ENCODE results near the gene AQP2. TPM values are rescaled to one million over a fixed set of nuclear protein-coding genes. Genes with fewer than 3 reads are reported as not detected.
A peak's percentile ranks its signal among the peaks of the same experiment; 100 is the strongest.

Gene AQP2
- total RNA-seq, 2 donors from 2014 or later, result 0.09 to 0.24 TPM

DNA sequence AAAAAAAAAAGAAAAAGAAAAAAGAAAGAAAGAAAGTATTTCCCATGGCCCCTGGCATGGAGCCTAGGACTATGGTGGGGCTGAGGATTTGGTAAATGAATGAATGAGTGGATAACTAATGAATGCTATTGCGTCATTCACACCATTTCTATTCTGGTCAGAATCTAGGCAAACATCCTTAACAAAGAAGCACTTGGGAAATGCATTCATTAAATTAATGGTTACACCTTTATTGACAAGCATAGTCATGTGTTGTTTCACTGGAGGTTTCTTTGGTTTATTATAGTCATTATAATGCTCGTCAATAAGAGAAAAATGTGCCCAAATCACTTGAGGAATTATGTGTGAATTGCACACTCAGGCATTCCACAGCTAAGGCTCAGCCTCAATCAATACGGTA is 13.6 kb upstream of the AQP2 start:
- intact Hi-C loops (cut with DNase I), result no loop called here
- DNase-seq, result no peak
- no peak for ATAC-seq

DNA sequence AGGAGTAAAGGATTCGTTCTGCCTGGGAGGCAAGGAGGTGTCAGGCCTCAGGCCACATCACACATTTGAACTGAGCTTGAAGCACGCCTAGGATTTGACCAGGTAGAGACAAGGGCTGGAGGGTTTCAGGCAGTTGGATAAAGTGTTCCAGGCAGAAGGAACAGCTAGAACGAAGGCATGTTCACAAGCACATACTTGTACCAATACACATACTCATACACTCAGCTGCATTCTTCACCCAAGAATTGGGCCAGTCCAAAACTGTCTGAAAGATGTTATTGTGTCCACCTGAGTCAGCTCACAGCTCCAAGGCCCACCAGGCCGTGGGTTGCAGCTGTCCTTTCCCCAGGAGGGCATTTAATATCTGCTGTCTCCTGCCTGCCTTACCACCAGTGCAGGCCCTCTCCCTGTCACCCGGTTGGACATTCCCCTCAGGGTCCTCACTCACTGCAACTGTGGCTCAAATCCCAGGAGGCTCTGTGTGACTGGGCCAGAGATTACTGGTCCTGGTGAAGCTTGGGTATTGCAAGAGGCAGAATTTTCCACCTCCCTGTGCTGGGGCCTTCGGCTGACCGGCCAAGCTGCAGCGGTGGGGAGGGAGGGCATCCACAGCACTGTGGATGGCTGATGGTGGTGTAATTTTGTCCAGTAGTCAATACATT is 12.8 kb upstream of the AQP2 start:
- DNase-seq, result no peak
- ATAC-seq, result peak in 1 of 2 donors; percentile 75
- intact Hi-C loops (cut with DNase I), result no loop called here

- DNase-seq, result no peak
- no peak for ATAC-seq
- intact Hi-C loops (cut with DNase I), result no loop called here
Measured at GRCh38 chr12:49939307-49939706, 11.2 kb upstream of the AQP2 start.

GRCh38 chr12:49939707-49940106 is 10.8 kb upstream of the AQP2 start:
- ATAC-seq, result no peak
- no peak for DNase-seq
- intact Hi-C loops (cut with DNase I), result no loop called here

GRCh38 chr12:49941556-49942511 is 8.7 kb upstream of the AQP2 start:
- DNase-seq (no peak), ATAC-seq (no peak)
- intact Hi-C loops (cut with DNase I), result no loop called here

- no peak for DNase-seq
- intact Hi-C loops (cut with DNase I), result no loop called here
- ATAC-seq, result no peak
Measured at GRCh38 chr12:49942512-49942893, 8.0 kb upstream of the AQP2 start.

DNA sequence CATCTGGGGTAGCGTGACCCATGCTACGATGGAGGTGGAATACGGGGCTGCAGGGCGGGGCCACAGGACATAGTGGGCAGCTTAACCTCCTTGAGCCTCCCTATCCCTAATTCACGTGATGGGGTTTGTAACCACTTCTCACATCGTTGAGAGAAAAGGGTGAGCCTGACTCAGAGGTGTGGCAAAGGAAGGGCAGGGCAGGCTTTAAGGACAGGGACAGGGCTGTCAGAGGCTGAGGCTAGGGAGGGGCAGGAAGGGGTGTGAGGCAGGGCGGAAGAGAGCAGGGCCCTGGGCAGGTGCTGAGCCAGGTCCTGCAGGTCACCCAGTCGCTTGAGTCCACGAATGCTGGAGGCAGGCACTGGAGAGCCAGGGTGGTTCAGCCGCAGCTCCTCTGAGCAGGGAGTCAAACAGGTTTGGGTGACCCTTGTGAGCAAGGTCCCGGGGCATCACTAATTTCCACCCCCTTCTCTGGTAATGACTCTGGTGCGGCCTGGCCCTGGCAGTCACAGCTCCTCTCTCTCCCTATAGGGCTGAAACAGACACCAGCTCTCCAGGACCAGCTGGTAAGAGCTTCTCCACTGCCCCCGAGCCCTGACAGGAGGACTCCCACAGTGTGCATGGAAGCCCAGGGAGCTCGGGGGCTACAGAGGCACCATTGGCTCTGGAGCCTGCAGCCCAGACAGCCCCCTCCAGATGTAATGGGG is 7.5 kb upstream of the AQP2 start:
- intact Hi-C loops (cut with DNase I), result no loop called here
- no peak for DNase-seq
- ATAC-seq, result no peak

- DNase-seq, result no peak
- intact Hi-C loops (cut with DNase I), result no loop called here
Measured at GRCh38 chr12:49943625-49943960, 6.9 kb upstream of the AQP2 start.

GRCh38 chr12:49944046-49944445 is 6.5 kb upstream of the AQP2 start:
- intact Hi-C loops (cut with DNase I), result no loop called here
- ATAC-seq, result no peak
- DNase-seq, result no peak

More at GRCh38 chr12:49943625-49943960, 6.9 kb upstream of the AQP2 start:
- ATAC-seq, result no peak

- ATAC-seq (no peak), DNase-seq (no peak)
- intact Hi-C loops (cut with DNase I), result loop anchor here in 1 of 2 donors (5.0 kb wide), 1 partner anchor 77 kb away; no protein-coding TSS in a partner anchor
Measured at GRCh38 chr12:49944718-49945117, 5.8 kb upstream of the AQP2 start.

- ATAC-seq (peak; percentile 96 to 97), DNase-seq (peak; percentile 88)
- intact Hi-C loops (cut with DNase I), result loop anchor here in 1 of 2 donors (5.0 kb wide), 1 partner anchor 78 kb away; no protein-coding TSS in a partner anchor
Measured at GRCh38 chr12:49945394-49946080, 5.0 kb upstream of the AQP2 start.

- intact Hi-C loops (cut with DNase I), result loop anchor here in 1 of 2 donors (5.0 kb wide), 1 partner anchor 79 kb away; no protein-coding TSS in a partner anchor
- DNase-seq, result no peak
- ATAC-seq, result no peak
Measured at GRCh38 chr12:49946086-49946485, 4.5 kb upstream of the AQP2 start.

DNA sequence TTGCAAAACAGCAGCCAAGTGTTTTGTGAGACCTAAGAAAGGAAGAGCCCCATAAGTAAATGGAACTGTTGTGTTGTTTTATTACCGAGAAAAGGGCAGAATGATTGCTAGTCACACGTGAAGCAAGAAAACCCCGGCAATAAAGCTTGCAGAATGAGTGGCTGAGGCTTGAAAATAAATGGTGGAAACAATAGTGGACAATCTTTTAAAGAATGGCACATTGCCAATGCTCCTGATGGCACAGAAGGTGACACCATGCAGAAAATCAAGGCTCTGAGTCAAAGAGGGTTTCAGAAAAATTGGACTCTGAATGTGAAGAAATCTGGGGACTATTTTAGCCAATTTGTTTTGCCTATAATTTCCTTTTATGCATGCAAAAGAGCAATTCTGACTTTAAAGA is 4.0 kb upstream of the AQP2 start:
- ATAC-seq (no peak), DNase-seq (no peak)
- intact Hi-C loops (cut with DNase I), result loop anchor here in 1 of 2 donors (5.0 kb wide), 1 partner anchor 79 kb away; no protein-coding TSS in a partner anchor

DNA sequence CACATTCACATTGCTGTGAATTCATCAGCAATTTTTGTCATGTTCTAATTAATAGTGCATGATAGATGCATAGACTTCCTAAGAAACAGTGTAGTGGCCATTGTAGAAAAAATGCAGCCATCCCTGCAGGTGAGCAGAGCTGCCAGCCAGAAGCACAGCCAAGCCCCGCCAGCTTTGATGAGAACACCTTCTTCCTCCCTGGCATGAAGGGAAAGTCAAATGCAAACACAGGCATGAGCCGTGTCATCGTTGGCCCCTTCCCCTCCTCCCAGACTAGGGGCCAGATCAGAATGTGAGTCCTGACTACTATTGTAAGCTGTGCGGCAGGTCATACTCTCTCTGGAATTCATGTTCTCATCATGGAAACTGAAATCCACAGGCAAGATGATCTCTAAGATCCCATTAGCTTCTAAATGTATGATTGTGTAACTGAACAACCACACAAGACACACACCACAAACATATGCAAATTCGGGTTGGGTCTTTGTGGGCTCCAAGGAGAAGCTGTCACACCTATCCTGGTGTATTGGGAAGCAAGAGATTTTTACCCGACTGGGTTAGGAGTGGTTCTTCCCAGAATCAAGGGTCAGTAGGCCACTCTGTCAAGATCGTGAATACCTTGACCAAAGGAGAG is 2.8 kb upstream of the AQP2 start:
- no peak for ATAC-seq
- no peak for DNase-seq
- intact Hi-C loops (cut with DNase I), result loop anchor here in 1 of 2 donors (5.0 kb wide), 1 partner anchor 80 kb away; no protein-coding TSS in a partner anchor

DNA sequence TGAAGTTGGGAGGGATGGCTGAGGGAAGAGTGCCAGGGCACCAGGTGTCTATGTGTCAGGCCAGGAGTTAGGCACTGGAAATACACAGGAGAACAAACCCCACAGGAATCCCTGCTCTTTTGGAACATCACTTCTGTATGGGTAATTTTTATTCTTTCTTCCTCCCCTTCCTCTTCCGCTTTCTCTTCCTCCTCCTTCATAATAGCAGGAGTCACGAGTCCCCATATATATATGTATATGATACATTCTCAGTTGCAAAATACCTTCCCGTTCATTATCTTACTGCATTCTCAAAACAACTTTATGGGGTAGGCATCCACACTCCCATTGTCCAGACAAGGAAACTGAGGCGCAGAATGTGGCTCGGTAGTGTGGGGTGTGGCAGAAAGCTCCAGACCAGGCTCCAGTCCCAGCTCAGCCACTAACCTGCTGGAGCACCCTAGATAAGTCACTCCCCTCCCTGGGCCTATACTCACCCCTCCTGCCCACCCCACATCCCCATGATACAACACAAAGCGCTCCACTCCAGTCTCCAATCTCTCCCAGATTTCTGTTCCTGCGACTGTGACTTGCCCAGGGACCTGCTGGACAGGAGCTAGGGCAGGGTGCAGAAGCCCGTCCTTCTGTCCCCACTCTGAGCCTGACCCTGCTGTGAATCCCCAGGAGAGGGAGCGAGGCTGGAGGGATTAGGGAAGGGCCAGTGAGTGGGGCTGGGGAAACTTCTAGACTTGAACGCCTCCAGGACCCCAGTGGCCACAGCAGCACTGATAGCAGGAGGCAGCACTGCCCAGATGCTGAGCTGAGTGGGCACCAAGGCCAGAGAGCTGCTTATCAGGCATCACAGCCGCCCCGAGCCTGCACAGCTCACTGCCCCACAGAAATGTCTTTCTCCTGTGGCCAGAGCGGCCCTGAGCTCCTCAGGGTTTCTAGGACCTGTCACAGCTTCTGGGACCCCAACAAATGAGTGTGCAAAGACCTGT is 1.4 kb upstream of the AQP2 start:
- ATAC-seq, result no peak
- no peak for DNase-seq
- intact Hi-C loops (cut with DNase I), result loop anchor here in 1 of 2 donors (5.0 kb wide), 1 partner anchor 82 kb away; no protein-coding TSS in a partner anchor

- ATAC-seq (no peak), DNase-seq (no peak)
- intact Hi-C loops (cut with DNase I), result loop anchor here (5.0 to 10.0 kb wide), 2 partner anchors 75 to 83 kb away; no protein-coding TSS in a partner anchor
Measured at GRCh38 chr12:49949866-49950265, 671 bp upstream of the AQP2 start.
